Cardiac muscle cell (in vitro differentiated cells and primary cell): ENCODE data around the gene SDC4. TPM values are rescaled to one million over a fixed set of nuclear protein-coding genes. Genes with fewer than 3 reads are reported as not detected.

Experiments used
- DNase-seq, 2 donors: peaks; one replicate each; pipeline versions ENCODE4 v3.0.0 to v3.0.0-alpha.2; 2010 to 2017; ENCODE audit warnings: low read depth in 1 of 2, low spot score in 1 of 2
- H3K27ac ChIP-seq: fragments of 200-600 bp; sonication (generic); 2 replicates; pipeline ENCODE4 v1.5.1; 2016
- H3K27me3 ChIP-seq: fragments of 200-600 bp; sonication (generic); 2 replicates; pipeline ENCODE4 v1.6.0; 2016; ENCODE audit warnings: control low read depth
- H3K36me3 ChIP-seq: fragments of 200-600 bp; sonication (generic); 2 replicates; pipeline ENCODE4 v1.5.1; 2016; ENCODE audit warnings: control low read depth
- H3K4me1 ChIP-seq: fragments of 200-600 bp; sonication (generic); 2 replicates; pipeline ENCODE4 v1.8.1; 2017; ENCODE audit warnings: low read depth, mild to moderate bottlenecking, mixed run types
- H3K4me3 ChIP-seq: fragments of 200-600 bp; sonication (generic); 2 replicates; pipeline ENCODE4 v1.5.1; 2016; ENCODE audit warnings: mild to moderate bottlenecking
- H3K9me3 ChIP-seq: fragments of 200-600 bp; sonication (generic); 2 replicates; pipeline ENCODE4 v1.5.1; 2017; ENCODE audit warnings: low read depth, mild to moderate bottlenecking, control low read depth
- polyA plus RNA-seq: library from polyadenylated mRNA; unstranded; fragments of >200 nt; fragmentation: Nextera tagmentation; extraction: Ambion mirVana; gene quantifications from 2 replicates; pipeline ENCODE4 v1.2.1, GENCODE V29; 2016
- total RNA-seq: library from RNA; depleted of rRNA; stranded (reverse); fragments of >200 nt; gene quantifications from 2 replicates; pipeline ENCODE4 v1.2.3, GENCODE V29; 2016
- TF ChIP-seq, protein P1 (sequence below): IDR thresholded peaks from 2 replicates; pipeline ENCODE4 v1.5.1; 2012; ENCODE audit warnings: low read depth, mild to moderate bottlenecking, low read length

The SDC4 gene
- total and polyA plus RNA-seq, 2 experiments from 2014 or later, result 35.4 to 55.7 TPM

DNA sequence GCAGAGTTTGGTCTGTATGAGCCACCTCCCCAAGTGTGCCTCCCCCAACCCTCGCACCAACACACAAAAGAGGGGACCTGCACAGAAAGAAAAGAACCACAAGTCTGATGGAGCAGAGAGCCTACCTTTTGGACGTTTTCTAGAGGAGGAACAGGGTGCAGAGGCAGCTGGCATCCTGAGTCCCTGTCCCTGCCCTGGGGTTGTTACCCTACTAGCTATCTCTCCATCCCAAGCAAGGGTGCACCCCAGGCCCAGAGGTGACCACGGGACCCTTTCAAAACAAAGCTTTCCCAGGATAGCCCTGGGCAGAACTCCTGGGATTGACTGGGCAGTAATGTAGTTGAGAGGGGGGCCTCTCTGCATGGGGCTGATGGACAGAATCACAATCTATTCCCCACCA, 30.4 kb downstream of the SDC4 start:
- H3K4me1 ChIP-seq, result no peaks in the 10 kb centered on the region
- no peaks in the 10 kb centered on the region for H3K36me3 ChIP-seq

DNA sequence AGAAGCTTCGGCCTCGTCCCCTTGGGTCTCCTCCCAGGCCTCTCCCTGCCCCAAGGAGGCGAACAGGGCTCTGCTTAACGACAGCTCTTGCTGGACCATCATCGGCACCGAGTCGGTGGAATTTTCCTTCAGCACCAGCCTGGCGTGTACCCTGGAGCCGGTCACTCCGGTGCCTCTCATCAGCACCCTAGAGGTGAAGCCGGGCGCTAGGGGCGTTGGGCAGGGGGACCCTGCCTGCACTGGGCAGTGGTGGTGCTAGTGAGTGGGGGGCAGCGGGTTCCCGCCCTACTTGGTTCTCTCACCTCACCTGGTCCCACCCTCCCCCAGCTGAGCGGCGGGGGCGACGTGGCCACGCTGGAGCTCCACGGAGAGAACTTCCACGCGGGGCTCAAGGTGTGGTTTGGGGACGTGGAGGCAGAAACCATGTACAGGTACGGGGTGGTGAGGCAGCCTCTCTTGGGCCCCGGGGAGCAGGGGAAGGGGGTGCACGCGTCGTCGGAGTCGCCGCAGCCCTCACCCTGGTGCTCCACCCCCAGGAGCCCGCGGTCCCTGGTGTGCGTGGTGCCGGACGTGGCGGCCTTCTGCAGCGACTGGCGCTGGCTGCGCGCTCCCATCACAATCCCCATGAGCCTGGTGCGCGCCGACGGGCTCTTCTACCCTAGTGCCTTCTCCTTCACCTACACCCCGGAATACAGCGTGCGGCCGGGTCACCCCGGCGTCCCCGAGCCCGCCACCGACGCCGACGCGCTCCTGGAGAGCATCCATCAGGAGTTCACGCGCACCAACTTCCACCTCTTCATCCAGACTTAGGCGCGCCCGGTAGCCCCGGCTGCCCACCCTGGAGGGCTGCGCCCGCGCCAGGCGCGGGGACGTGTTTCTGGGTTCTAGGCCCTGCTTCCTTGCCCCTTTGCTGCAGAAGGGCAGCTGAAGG, 31.8 kb downstream of the SDC4 start:
- DNase-seq, result no peak
- no peaks in the 10 kb centered on the region for H3K4me1 ChIP-seq
- TF ChIP-seq, protein P1, sequence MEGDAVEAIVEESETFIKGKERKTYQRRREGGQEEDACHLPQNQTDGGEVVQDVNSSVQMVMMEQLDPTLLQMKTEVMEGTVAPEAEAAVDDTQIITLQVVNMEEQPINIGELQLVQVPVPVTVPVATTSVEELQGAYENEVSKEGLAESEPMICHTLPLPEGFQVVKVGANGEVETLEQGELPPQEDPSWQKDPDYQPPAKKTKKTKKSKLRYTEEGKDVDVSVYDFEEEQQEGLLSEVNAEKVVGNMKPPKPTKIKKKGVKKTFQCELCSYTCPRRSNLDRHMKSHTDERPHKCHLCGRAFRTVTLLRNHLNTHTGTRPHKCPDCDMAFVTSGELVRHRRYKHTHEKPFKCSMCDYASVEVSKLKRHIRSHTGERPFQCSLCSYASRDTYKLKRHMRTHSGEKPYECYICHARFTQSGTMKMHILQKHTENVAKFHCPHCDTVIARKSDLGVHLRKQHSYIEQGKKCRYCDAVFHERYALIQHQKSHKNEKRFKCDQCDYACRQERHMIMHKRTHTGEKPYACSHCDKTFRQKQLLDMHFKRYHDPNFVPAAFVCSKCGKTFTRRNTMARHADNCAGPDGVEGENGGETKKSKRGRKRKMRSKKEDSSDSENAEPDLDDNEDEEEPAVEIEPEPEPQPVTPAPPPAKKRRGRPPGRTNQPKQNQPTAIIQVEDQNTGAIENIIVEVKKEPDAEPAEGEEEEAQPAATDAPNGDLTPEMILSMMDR, result no peak
- H3K4me3 ChIP-seq, result no peak overlapping the region
- no peaks in the 10 kb centered on the region for H3K36me3 ChIP-seq
- no peak overlapping the region for H3K27ac ChIP-seq
- no peaks in the 10 kb centered on the region for H3K9me3 ChIP-seq
- H3K27me3 ChIP-seq, result peaks cover 6% of the 10 kb centered on the region

More for the DNA sequence above, 30.4 kb downstream of the SDC4 start:
- TF ChIP-seq, protein P1, result no peak
- no peaks in the 10 kb centered on the region for H3K27me3 ChIP-seq
- H3K27ac ChIP-seq, result no peak overlapping the region
- H3K4me3 ChIP-seq, result no peak overlapping the region
- no peaks in the 10 kb centered on the region for H3K9me3 ChIP-seq
- no peak for DNase-seq

- H3K27ac ChIP-seq, result no peak overlapping the region
- H3K4me3 ChIP-seq, result no peak overlapping the region
- no peak for DNase-seq
- no peaks in the 10 kb centered on the region for H3K4me1 ChIP-seq
- no peaks in the 10 kb centered on the region for H3K9me3 ChIP-seq
- TF ChIP-seq, protein P1, result no peak
- H3K36me3 ChIP-seq, result no peaks in the 10 kb centered on the region
- H3K27me3 ChIP-seq, result peaks cover 6% of the 10 kb centered on the region
Measured at GRCh38 chr20:45315672-45316071, 32.6 kb downstream of the SDC4 start.

- TF ChIP-seq, protein P1, result no peak
- Histone ChIP-seq H3K27me3 (peaks cover 6% of the 10 kb centered on the region), H3K4me3 (no peak overlapping the region), H3K27ac (no peak overlapping the region), H3K4me1 (no peaks in the 10 kb centered on the region), H3K9me3 (no peaks in the 10 kb centered on the region), H3K36me3 (no peaks in the 10 kb centered on the region)
- DNase-seq, result no peak
Measured at GRCh38 chr20:45313943-45314342, 34.3 kb downstream of the SDC4 start.

DNA sequence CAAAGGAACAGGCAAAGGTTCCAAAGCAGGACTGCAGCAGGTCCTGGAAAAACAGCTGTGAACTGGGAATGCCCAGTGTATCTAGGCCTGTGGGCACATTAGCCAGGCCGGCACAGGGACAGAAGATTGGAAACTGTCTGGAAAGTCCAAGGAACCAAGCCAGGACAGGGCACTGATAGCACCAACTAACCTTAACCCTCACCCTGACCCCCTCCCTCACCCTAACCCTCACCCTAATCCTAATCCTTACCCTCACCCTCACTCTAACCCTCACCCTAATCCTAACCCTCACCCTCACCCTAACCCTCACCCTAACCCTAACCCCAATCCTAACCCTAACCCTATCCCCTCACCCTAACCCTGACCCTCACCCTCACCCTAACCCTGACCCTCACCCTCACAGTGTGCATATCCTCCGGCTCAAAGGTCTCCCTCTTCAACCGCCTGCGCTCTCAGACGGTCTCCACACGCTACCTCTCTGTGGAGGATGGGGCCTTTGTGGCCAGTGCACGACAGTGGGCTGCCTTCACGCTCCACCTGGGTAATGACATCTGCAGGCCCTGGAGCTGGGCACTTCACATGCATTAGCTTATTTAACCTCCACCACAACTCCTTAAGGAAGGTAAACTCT, 35.0 kb downstream of the SDC4 start:
- no peak overlapping the region for H3K4me3 ChIP-seq
- no peak for DNase-seq
- TF ChIP-seq, protein P1, result no peak
- H3K27ac ChIP-seq, result no peak overlapping the region
- peaks cover 6% of the 10 kb centered on the region for H3K27me3 ChIP-seq
- H3K9me3 ChIP-seq, result no peaks in the 10 kb centered on the region
- no peaks in the 10 kb centered on the region for H3K4me1 ChIP-seq
- H3K36me3 ChIP-seq, result no peaks in the 10 kb centered on the region
